Breast epithelium (tissue), 4 donors: ENCODE data around the gene FGFR3. TPM values are rescaled to one million over a fixed set of nuclear protein-coding genes. Genes with fewer than 3 reads are reported as not detected.

ENCODE experiments used
- DNase-seq, 2 donors: peaks; one replicate each; pipeline ENCODE4 v3.0.0-alpha.2; 2019; ENCODE audit warnings: low spot score in 2 of 2
- H3K27ac ChIP-seq, 2 donors: fragments of 200-600 bp; sonication (generic) in 1 of 2; one replicate each; pipeline ENCODE4 v1.5.1; 2016 to 2019; ENCODE audit warnings: mild to moderate bottlenecking in 1 of 2
- H3K27me3 ChIP-seq, 2 donors: fragments of 200-600 bp; sonication (generic) in 1 of 2; one replicate each; pipeline versions ENCODE4 v1.5.1 to v1.6.0; 2017 to 2019; ENCODE audit warnings: control low read depth in 1 of 2, mild to moderate bottlenecking in 1 of 2
- H3K36me3 ChIP-seq: fragments of 200-600 bp; one replicate; pipeline ENCODE4 v1.5.1; 2019
- H3K4me1 ChIP-seq, 2 donors: fragments of 200-600 bp; sonication (generic); one replicate each; pipeline ENCODE4 v1.5.1; 2016 to 2019; ENCODE audit warnings: control low read depth in 1 of 2
- H3K4me3 ChIP-seq, 3 donors: fragments of 200-600 bp; sonication (generic); 1 replicate in 2 of 3; 2 replicates in 1 of 3; pipeline ENCODE4 v1.5.1; 2016 to 2019; ENCODE audit warnings: mild to moderate bottlenecking in 3 of 3, moderate library complexity in 2 of 3
- H3K9me3 ChIP-seq, 2 donors: fragments of 200-600 bp; sonication (generic) in 1 of 2; one replicate each; pipeline ENCODE4 v1.5.1; 2016 to 2019; ENCODE audit warnings: control low read depth in 1 of 2
- CTCF ChIP-seq, 3 donors: fragments of 450-650 bp; IDR thresholded peaks; one replicate each; pipeline ENCODE4 v1.5.1; 2016 to 2017; ENCODE audit warnings: antibody characterized with exemption in 3 of 3, mild to moderate bottlenecking in 3 of 3, moderate library complexity in 3 of 3
- POLR2A ChIP-seq: fragments of 450-650 bp; IDR thresholded peaks from one replicate; pipeline ENCODE4 v1.6.1; 2016; ENCODE audit warnings: antibody characterized with exemption, mild to moderate bottlenecking, moderate library complexity
- POLR2AphosphoS5 ChIP-seq, 3 donors: sonication (generic); formaldehyde crosslinking; IDR thresholded peaks; one replicate each; pipeline ENCODE4 v1.6.1; 2017; ENCODE audit warnings: antibody characterized with exemption in 3 of 3
- intact Hi-C: fragments of 100-400 bp; cut with DNase I; formaldehyde crosslinking; loops from one replicate; pipeline ENCODE4 v1.15.1; 2023; ENCODE audit warnings: low total_unique reads
- total RNA-seq, 3 donors: library from RNA; depleted of rRNA; stranded (reverse); fragments of >200 nt; gene quantifications; one replicate each; pipeline ENCODE4 v1.1.0, GENCODE V29; 2016

Gene FGFR3
- total RNA-seq, 3 donors from 2014 or later, result 0.80 to 3.5 (median 2.0) TPM

- Histone ChIP-seq H3K9me3 (no peaks in the 10 kb centered on the region), H3K4me1 (no peaks in the 10 kb centered on the region), H3K4me3 (no peak overlapping the region), H3K27me3 (no peaks in the 10 kb centered on the region), H3K27ac (no peak overlapping the region), H3K36me3 (no peaks in the 10 kb centered on the region)
- intact Hi-C loops, result no loop called here
- TF ChIP-seq CTCF (IDR thresholded peaks at IDR 0.05) (no peak), POLR2A (no peak), POLR2AphosphoS5 (IDR thresholded peaks at IDR 0.05) (no peak)
- no peak for DNase-seq
These were observed 58.7 kb downstream of the FGFR3 start for GRCh38 chr4:1851575-1852410.

- Histone ChIP-seq H3K27me3 (no peaks in the 10 kb centered on the region), H3K4me3 (no peak overlapping the region), H3K36me3 (no peaks in the 10 kb centered on the region), H3K27ac (no peak overlapping the region), H3K4me1 (no peaks in the 10 kb centered on the region), H3K9me3 (no peaks in the 10 kb centered on the region)
- intact Hi-C loops, result no loop called here
- TF ChIP-seq CTCF (IDR thresholded peaks at IDR 0.05) (no peak), POLR2A (no peak), POLR2AphosphoS5 (IDR thresholded peaks at IDR 0.05) (no peak)
- no peak for DNase-seq
These were observed 60.0 kb downstream of the FGFR3 start for GRCh38 chr4:1852904-1853623.

- Histone ChIP-seq H3K27me3 (no peaks in the 10 kb centered on the region), H3K36me3 (no peaks in the 10 kb centered on the region), H3K27ac (no peak overlapping the region), H3K9me3 (no peaks in the 10 kb centered on the region), H3K4me3 (peak overlapping the region; percentile 87 to 98 (median 91)), H3K4me1 (no peaks in the 10 kb centered on the region)
- no peak for TF ChIP-seq POLR2A
- no peak for DNase-seq
- intact Hi-C loops, result no loop called here
These were observed 61.7 kb downstream of the FGFR3 start for GRCh38 chr4:1854752-1855151.

GRCh38 chr4:1855333-1856070 lies 62.4 kb downstream of the FGFR3 start:
- Histone ChIP-seq H3K4me1 (no peaks in the 10 kb centered on the region), H3K36me3 (no peaks in the 10 kb centered on the region), H3K27ac (peak overlapping the region; percentile 77 to 82), H3K9me3 (no peaks in the 10 kb centered on the region), H3K27me3 (no peaks in the 10 kb centered on the region), H3K4me3 (peak overlapping the region; percentile 87 to 98 (median 91))
- TF ChIP-seq POLR2AphosphoS5 (IDR thresholded peaks at IDR 0.05) (no peak), POLR2A (no peak), CTCF (IDR thresholded peaks at IDR 0.05) (no peak)
- intact Hi-C loops, result no loop called here
- no peak for DNase-seq

- H3K4me3 ChIP-seq, result peak within 1 kb of the TSS; percentile 87 to 98 (median 91)
- H3K27ac ChIP-seq, result peak within 1 kb of the TSS; percentile 77 to 82
- no peaks in the 10 kb centered on the region for H3K27me3 ChIP-seq
- no peaks in the 10 kb centered on the region for H3K4me1 ChIP-seq
- peak; percentile 95 to 96 for DNase-seq
- no peaks in the 10 kb centered on the region for H3K9me3 ChIP-seq
- H3K36me3 ChIP-seq, result no peaks in the 10 kb centered on the region
- intact Hi-C loops, result no loop called here
- TF ChIP-seq CTCF (IDR thresholded peaks at IDR 0.05) (no peak), POLR2AphosphoS5 (IDR thresholded peaks at IDR 0.05) (peak; percentile 53 to 66 (median 54)), POLR2A (peak; percentile 34)
These were observed 63.2 kb downstream of the FGFR3 start, which contains the start of gene LETM1 for GRCh38 chr4:1856071-1856942. Gene LETM1 (minus strand): TSS chr4:1856156. CDS start chr4:1855950, 206 bp downstream.
